Measurements from ENCODE around the gene OTULIN.

The OTULIN gene

DNA sequence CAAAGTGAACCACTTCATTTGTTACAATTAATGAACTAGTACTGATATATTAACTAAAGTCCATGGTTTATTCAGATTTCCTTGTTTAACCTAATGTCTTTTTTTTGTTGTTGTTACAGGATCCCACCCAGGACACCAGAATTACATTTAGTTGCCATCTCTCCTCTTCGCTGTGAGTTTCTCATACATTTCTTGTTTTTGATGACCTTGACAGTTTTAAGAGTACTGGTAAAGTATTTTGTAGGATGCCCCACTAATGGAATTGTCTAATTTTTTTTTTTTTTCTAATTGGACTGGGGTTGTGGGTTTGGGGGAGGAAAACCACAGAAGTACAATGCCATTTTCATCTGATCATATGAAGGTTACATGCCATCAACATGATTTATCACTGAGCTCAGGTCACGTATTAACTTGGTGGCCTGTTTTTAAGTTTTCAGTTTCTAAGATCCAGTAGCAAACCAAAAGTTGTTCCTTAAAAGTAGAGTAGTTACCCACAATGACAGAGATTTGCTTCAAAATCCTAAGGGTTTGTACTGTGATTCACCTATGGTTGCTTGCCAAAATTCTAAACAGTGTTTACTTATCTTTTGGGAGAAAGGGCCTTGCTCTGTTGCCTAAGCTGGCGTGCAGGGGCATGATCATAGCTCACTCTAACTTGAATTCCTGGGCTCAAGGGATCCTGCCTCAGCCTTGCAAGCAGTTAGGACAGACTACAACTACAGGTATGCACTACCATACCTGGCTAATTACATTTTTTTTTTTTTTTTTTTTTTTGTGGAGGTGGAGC lies 4.5 kb upstream of the OTULIN start:
- DNase-seq (ENCODE audit: low read depth): no peak
- H3K4me3 ChIP-seq (ENCODE audit: low read depth, low read length): no peak overlapping the region
- TF ChIP-seq, protein P1, sequence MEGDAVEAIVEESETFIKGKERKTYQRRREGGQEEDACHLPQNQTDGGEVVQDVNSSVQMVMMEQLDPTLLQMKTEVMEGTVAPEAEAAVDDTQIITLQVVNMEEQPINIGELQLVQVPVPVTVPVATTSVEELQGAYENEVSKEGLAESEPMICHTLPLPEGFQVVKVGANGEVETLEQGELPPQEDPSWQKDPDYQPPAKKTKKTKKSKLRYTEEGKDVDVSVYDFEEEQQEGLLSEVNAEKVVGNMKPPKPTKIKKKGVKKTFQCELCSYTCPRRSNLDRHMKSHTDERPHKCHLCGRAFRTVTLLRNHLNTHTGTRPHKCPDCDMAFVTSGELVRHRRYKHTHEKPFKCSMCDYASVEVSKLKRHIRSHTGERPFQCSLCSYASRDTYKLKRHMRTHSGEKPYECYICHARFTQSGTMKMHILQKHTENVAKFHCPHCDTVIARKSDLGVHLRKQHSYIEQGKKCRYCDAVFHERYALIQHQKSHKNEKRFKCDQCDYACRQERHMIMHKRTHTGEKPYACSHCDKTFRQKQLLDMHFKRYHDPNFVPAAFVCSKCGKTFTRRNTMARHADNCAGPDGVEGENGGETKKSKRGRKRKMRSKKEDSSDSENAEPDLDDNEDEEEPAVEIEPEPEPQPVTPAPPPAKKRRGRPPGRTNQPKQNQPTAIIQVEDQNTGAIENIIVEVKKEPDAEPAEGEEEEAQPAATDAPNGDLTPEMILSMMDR (IDR thresholded peaks at IDR 0.05; ENCODE audit: control insufficient read depth, extremely low read depth, insufficient read depth): no peak

DNA sequence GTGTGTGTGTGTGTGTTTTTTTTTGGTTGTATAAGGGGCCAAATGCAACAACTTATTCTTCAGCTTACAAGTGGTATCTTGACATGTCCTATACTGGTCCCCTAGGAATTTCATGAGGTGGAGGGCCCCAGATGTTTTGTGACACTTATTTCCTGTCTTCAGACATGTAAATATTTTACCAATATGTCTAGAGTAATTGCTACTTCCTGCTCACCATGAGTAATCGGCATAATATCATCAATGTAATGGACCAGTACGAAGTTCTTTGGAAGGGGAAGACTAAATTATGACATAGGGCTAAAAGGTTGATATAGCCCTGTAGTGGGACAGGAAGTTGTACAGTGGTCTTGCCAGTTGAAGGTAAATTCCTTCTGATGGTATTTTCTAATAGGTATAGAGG lies 3.7 kb upstream of the OTULIN start:
- no peak overlapping the region for H3K4me3 ChIP-seq (ENCODE audit: low read depth, low read length)
- TF ChIP-seq, protein P1 (IDR thresholded peaks at IDR 0.05; ENCODE audit: control insufficient read depth, extremely low read depth, insufficient read depth): no peak
- DNase-seq (ENCODE audit: low read depth): no peak

DNA sequence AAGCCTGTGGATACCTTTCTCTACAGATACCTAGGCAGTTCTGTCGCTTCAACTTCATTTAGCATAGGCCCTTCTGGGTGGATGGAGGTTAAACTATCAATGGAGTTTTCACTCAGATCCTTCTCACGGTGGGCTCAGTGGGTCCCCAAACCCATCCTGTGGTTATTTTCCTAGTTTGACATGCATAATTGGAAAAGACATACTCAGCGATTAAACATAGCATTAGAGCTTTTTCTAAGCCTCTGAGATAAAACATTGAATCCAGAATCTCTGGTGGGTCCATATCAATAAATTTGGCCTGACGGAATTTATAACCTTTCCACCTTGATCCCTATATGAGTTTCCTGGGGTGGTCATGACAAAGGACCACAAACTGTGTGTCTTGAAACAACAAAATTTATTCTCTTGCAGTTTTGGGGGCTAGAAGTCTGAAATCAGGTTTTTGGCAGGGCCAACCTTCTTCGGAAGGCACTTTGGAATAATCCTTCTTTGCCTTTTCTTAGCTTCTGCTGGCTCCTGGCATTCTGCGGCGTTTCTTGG lies 1.7 kb upstream of the OTULIN start:
- no peak overlapping the region; the same call in 1 of the 2 replicates for H3K4me3 ChIP-seq (ENCODE audit: low read depth, low read length)
- DNase-seq (ENCODE audit: low read depth): no peak
- TF ChIP-seq, protein P1 (IDR thresholded peaks at IDR 0.05; ENCODE audit: control insufficient read depth, extremely low read depth, insufficient read depth): no peak

DNA sequence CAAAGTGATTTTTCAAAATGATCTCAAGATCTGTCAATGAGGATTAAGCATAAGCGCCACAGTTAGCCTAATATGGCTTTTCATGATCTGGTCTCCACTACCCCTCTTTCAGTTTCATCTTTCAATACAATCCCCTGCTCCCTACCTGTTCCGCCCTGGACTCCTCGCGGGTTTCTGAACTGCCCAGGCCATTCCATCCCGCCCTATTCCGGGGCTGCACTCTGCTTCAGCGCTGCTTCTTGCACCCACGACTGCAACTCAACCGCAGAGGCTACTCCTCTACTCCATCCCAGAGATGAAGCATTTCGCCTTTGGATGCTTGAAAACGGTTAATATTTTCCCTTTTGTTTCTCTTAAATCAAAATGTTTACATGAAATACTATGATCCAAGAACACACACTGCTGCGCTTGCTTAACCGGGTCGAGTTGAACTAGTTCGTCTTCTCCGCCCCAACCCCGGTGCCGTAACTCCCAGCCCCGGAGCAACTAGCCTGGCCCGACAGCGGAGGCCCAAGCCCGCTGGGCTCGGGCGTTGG lies 716 bp upstream of the OTULIN start:
- DNase-seq (ENCODE audit: low read depth): no peak
- H3K4me3 ChIP-seq (ENCODE audit: low read depth, low read length): peak overlapping the region; percentile 83
- TF ChIP-seq, protein P1 (IDR thresholded peaks at IDR 0.05; ENCODE audit: control insufficient read depth, extremely low read depth, insufficient read depth): no peak

DNA sequence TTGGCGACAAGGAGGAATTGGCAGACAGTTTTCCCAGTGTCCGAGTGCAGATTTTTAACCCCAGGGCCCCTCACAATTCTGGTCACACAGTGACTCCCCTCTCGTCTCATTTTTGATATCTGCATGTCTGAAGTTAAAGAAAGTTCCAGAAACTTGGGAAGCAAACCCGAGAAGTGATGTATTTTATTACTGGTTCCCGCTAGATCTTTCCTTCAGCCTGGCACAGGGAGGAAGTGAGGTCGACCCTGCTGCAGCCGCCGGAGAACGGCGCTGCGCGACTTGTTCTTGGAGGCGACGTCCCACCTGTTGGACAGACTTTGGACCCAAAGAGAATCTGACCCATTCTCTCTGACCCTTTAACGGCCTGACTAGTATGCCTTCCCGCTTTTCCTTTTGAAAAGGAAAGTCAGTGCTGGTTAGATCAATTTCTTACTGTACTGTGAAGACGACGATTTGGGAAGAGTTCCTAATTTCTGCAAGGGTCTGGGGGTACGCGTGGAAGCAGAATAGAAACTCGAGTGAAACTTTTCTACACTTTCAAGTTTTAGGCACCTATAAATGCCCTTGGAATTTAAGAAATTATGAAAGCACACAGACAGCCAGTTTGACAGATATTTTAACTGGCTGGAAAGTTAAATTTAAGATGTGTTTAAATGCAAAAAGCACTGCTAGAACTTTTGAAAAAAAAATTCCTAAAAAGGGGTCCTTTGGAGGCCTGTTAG lies 744 bp downstream of the OTULIN start:
- H3K4me3 ChIP-seq (ENCODE audit: low read depth, low read length): peak overlapping the region; percentile 83
- no peak for DNase-seq (ENCODE audit: low read depth)

DNA sequence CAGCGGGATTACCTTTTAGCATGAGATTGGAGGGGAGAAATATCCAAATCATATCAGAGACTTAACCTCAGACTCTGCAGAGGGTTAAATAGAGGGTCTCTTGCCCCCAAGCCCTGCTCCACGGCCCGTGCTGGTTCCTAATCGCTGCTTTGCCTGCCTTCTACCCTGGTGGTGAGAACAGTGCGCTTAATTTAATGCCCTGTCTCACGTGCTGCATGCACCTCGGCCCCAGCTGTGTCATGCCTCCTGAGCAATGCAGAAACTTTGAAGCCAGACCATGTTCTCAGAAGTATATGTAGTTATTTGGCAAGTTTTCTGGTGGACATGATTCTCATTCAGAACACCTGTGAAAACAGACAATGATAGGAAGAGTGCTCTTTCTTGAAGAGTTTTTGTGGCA lies 1.4 kb downstream of the OTULIN start:
- no peak for DNase-seq (ENCODE audit: low read depth)
- H3K4me3 ChIP-seq (ENCODE audit: low read depth, low read length): peak overlapping the region; percentile 83
- TF ChIP-seq, protein P1 (IDR thresholded peaks at IDR 0.05; ENCODE audit: control insufficient read depth, extremely low read depth, insufficient read depth): no peak

More for the DNA sequence above, 744 bp downstream of the OTULIN start:
- TF ChIP-seq, protein P1 (IDR thresholded peaks at IDR 0.05; ENCODE audit: control insufficient read depth, extremely low read depth, insufficient read depth): peak; percentile 28; the same call in 1 of the 2 replicates

Measured in LNCaP clone FGC (cell line).